ENCODE results near the gene DHRS3.

- TF ChIP-seq CTCF (IDR thresholded peaks at IDR 0.05; ENCODE audit: insufficient read depth, low read length, poor library complexity, severe bottlenecking) (no peak), EZH2phosphoT487 (conservative IDR thresholded peaks at IDR 0.05; ENCODE audit: low read length) (no peak)
Measured at GRCh38 chr1:12654004-12654567, 36.1 kb upstream of the DHRS3 start.
